ENCODE measurements around the gene TMC8. TPM values are rescaled to one million over a fixed set of nuclear protein-coding genes. Genes with fewer than 3 reads are reported as not detected.
"Not testable (repeated sequence)": the region's sequence is repeated elsewhere in the genome, so short reads cannot be mapped to it uniquely, and the experiment has no call there.

Gene TMC8
- 0.94 TPM for total RNA-seq

GRCh38 chr17:78130437-78131101, at the start of gene TMC8:
TSS of gene TMC8 (plus strand) at chr17:78130771. CDS start at chr17:78131589, 818 bp downstream.
- DNase-seq: no peak

GRCh38 chr17:78081551-78081950, 49.0 kb upstream of the TMC8 start:
- DNase-seq: no peak

GRCh38 chr17:78082355-78082872, 48.2 kb upstream of the TMC8 start:
- not testable (repeated sequence) for DNase-seq

- no peak for DNase-seq
Measured at GRCh38 chr17:78082988-78083387, 47.6 kb upstream of the TMC8 start.

GRCh38 chr17:78086740-78087139, 43.8 kb upstream of the TMC8 start:
- DNase-seq: no peak

GRCh38 chr17:78088529-78088928, 42.0 kb upstream of the TMC8 start:
- DNase-seq: no peak

GRCh38 chr17:78089576-78090281, 40.8 kb upstream of the TMC8 start:
- no peak for DNase-seq

- no peak for DNase-seq
Measured at GRCh38 chr17:78092794-78093324, 37.7 kb upstream of the TMC8 start.

GRCh38 chr17:78095035-78095434, 35.5 kb upstream of the TMC8 start:
- no peak for DNase-seq

GRCh38 chr17:78096093-78096492, 34.5 kb upstream of the TMC8 start:
- no peak for DNase-seq

GRCh38 chr17:78101112-78101511, 29.5 kb upstream of the TMC8 start:
- DNase-seq: no peak

- DNase-seq: no peak
Measured at GRCh38 chr17:78101542-78101941, 29.0 kb upstream of the TMC8 start.

GRCh38 chr17:78103311-78103710, 27.3 kb upstream of the TMC8 start:
- DNase-seq: no peak

GRCh38 chr17:78104540-78104941, 26.0 kb upstream of the TMC8 start:
- no peak for DNase-seq

GRCh38 chr17:78105101-78105500, 25.5 kb upstream of the TMC8 start:
- DNase-seq: no peak

- no peak for DNase-seq
Measured at GRCh38 chr17:78105551-78105950, 25.0 kb upstream of the TMC8 start.

GRCh38 chr17:78106211-78106610, 24.4 kb upstream of the TMC8 start:
- no peak for DNase-seq

GRCh38 chr17:78107457-78107856, 23.1 kb upstream of the TMC8 start:
- no peak for DNase-seq

- no peak for DNase-seq
Measured at GRCh38 chr17:78107976-78108725, 22.4 kb upstream of the TMC8 start.

- DNase-seq: no peak
Measured at GRCh38 chr17:78108726-78109488, 21.7 kb upstream of the TMC8 start.

GRCh38 chr17:78109489-78109761, 21.1 kb upstream of the TMC8 start:
- DNase-seq: no peak

- no peak for DNase-seq
Measured at GRCh38 chr17:78110363-78111015, 20.1 kb upstream of the TMC8 start.
